ENCODE results near the gene SCRN1. TPM values are rescaled to one million over a fixed set of nuclear protein-coding genes. Genes with fewer than 3 reads are reported as not detected.

Gene SCRN1, protein sequence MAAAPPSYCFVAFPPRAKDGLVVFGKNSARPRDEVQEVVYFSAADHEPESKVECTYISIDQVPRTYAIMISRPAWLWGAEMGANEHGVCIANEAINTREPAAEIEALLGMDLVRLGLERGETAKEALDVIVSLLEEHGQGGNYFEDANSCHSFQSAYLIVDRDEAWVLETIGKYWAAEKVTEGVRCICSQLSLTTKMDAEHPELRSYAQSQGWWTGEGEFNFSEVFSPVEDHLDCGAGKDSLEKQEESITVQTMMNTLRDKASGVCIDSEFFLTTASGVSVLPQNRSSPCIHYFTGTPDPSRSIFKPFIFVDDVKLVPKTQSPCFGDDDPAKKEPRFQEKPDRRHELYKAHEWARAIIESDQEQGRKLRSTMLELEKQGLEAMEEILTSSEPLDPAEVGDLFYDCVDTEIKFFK
- total RNA-seq (10 to 100 TPM; 28.7 to 30.9 (median 29.4) TPM), polyA plus RNA-seq (10.1 TPM)
- long read RNA-seq, donor 1, full-length matches to known transcripts, result 46 of 64 reads
- long read RNA-seq, donor 1, partial matches to known transcripts, result 0 of 64 reads
- long read RNA-seq, donor 1, other reads (novel, unspliced or antisense), result 18 of 64 reads
- long read RNA-seq, donor 2, full-length matches to known transcripts, result 26 of 34 reads
- long read RNA-seq, donor 2, partial matches to known transcripts, result 1 of 34 reads
- long read RNA-seq, donor 2, other reads (novel, unspliced or antisense), result 7 of 34 reads
- long read RNA-seq, donor 3, full-length matches to known transcripts, result 101 of 156 reads
- long read RNA-seq, donor 3, partial matches to known transcripts, result 5 of 156 reads
- long read RNA-seq, donor 3, other reads (novel, unspliced or antisense), result 50 of 156 reads
- long read RNA-seq, donor 4, full-length matches to known transcripts, result 28 of 38 reads
- long read RNA-seq, donor 4, partial matches to known transcripts, result 0 of 38 reads
- long read RNA-seq, donor 4, other reads (novel, unspliced or antisense), result 10 of 38 reads

GRCh38 chr7:29989257-29989995 is at the start of gene SCRN1:
Gene SCRN1, minus strand, starts transcription at chr7:29989801. Its CDS starts 20,734 bp downstream, at chr7:29969067.
- under 1% methylated on average over 78 of the region's 79 CpGs for WGBS
- Histone ChIP-seq H3K27me3 (ENCODE audit: control insufficient read depth, insufficient read depth) (no peaks in the 10 kb centered on the region), H3K9me3 (ENCODE audit: control insufficient read depth, low read length) (no peaks in the 10 kb centered on the region), H3K4me3 (ENCODE audit: low read length) (peak within 1 kb of the TSS; percentile 71), H3K4me1 (ENCODE audit: control insufficient read depth, insufficient read depth, low read length) (peaks cover 2% of the 10 kb centered on the region), H3K27ac (ENCODE audit: low read length) (peak within 1 kb of the TSS; percentile 49)
- intact Hi-C loops (cut with DNase I), result no loop called here
- DNase-seq (peak; percentile 45 to 83 (median 83)), ATAC-seq (peak; percentile 75 to 76)

DNA sequence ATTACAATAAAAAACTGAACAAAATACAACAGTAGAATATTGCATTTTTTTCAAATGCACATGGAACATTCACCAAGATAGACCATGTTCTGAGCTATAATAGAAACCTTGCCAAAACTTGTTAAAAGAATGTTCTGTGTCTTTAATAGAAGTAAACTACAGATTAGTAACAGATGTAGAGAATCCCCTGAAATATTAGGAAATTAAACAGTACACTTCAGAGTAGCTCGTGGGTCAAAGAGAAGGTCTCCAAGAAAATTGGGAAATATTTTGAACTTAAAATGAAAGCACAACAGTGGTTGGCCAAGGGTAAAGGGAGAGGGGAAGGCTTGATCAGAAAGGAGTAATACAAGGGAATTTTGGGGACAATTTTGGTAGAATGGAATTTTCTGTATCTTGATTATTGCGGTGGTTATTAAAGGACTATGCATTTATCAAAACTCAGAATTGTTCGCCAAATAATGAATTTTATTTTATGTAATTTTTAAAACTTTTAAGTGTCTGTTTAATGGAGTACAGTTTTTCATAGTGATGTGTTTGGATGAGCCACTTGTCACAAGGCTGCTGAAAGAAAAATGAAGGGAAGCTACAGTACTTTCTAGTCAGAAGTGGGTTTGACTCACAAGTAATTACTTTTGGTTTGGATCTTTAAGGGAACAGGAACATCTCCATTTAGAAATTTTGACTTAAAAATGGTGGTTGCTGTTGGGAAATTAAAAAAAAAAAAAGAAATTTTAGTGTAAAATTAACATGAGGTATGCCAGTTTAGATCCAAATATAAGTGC is 48.8 kb upstream of the SCRN1 start:
- no peaks in the 10 kb centered on the region for H3K4me1 ChIP-seq (ENCODE audit: control insufficient read depth, insufficient read depth, low read length)
- DNase-seq (no peak), ATAC-seq (peak; percentile 32 to 75)
- H3K27ac ChIP-seq (ENCODE audit: low read length), result no peak overlapping the region
- no peaks in the 10 kb centered on the region for H3K9me3 ChIP-seq (ENCODE audit: control insufficient read depth, low read length)
- intact Hi-C loops (cut with DNase I), result no loop called here
- no peaks in the 10 kb centered on the region for H3K27me3 ChIP-seq (ENCODE audit: control insufficient read depth, insufficient read depth)
- WGBS, result 77% methylated on average over 3 of the region's 3 CpGs
- no peak overlapping the region for H3K4me3 ChIP-seq (ENCODE audit: low read length)

DNA sequence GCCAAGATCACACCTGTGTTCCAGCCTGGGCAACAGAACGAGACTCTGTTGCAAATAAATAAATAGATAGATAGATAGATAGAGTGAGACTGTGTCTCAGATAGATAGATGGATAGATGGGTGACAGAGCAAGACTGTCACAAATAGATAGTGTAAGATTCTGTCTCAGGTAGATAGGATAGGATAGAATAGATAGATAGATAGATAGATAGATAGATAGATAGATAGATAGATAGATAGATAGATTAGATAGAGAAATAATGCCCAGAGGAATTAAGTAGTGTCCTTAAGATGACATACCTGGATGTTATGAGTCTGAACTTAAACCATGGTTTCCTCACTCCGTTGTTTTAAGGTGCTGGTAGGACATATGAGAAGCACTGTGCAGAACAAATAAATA is 46.6 kb upstream of the SCRN1 start:
- 96% methylated on average over 2 of the region's 2 CpGs for WGBS
- no peaks in the 10 kb centered on the region for H3K4me1 ChIP-seq (ENCODE audit: control insufficient read depth, insufficient read depth, low read length)
- H3K4me3 ChIP-seq (ENCODE audit: low read length), result no peak overlapping the region
- H3K27me3 ChIP-seq (ENCODE audit: control insufficient read depth, insufficient read depth), result no peaks in the 10 kb centered on the region
- intact Hi-C loops (cut with DNase I), result no loop called here
- H3K27ac ChIP-seq (ENCODE audit: low read length), result no peak overlapping the region
- DNase-seq, result no peak
- no peaks in the 10 kb centered on the region for H3K9me3 ChIP-seq (ENCODE audit: control insufficient read depth, low read length)
- no peak for ATAC-seq

DNA sequence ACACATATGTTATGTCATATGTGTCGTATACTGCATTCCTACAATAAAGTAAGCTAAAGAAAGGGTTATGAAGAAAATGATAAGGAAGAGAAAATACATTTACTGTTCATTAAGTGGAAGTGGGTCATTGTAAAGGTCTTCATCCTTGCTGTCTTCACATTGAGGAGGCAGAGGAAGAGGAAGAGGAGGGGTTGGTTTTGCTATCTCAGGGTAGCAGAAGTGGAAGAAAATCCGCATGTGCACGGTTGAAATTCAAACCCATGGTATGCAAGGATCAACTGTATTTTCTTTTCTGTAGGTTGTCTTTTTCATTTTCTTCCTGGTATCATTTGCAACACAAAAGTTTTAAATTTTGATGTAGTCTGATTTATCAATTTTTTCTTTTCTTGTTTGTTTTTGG is 44.9 kb upstream of the SCRN1 start:
- WGBS, result 87% methylated on average over 3 of the region's 3 CpGs
- intact Hi-C loops (cut with DNase I), result no loop called here
- H3K27me3 ChIP-seq (ENCODE audit: control insufficient read depth, insufficient read depth), result no peaks in the 10 kb centered on the region
- ATAC-seq, result no peak
- H3K4me3 ChIP-seq (ENCODE audit: low read length), result no peak overlapping the region
- H3K27ac ChIP-seq (ENCODE audit: low read length), result no peak overlapping the region
- DNase-seq, result no peak
- H3K4me1 ChIP-seq (ENCODE audit: control insufficient read depth, insufficient read depth, low read length), result no peaks in the 10 kb centered on the region
- H3K9me3 ChIP-seq (ENCODE audit: control insufficient read depth, low read length), result no peaks in the 10 kb centered on the region

GRCh38 chr7:30032310-30033125 is 42.9 kb upstream of the SCRN1 start:
- Histone ChIP-seq H3K9me3 (ENCODE audit: control insufficient read depth, low read length) (no peaks in the 10 kb centered on the region), H3K27me3 (ENCODE audit: control insufficient read depth, insufficient read depth) (no peaks in the 10 kb centered on the region), H3K4me1 (ENCODE audit: control insufficient read depth, insufficient read depth, low read length) (no peaks in the 10 kb centered on the region), H3K27ac (ENCODE audit: low read length) (no peak overlapping the region), H3K4me3 (ENCODE audit: low read length) (no peak overlapping the region)
- ATAC-seq (no peak), DNase-seq (no peak)
- intact Hi-C loops (cut with DNase I), result no loop called here
- WGBS, result 50% methylated on average over 4 of the region's 4 CpGs

GRCh38 chr7:30029696-30030095 is 40.1 kb upstream of the SCRN1 start:
- Histone ChIP-seq H3K9me3 (ENCODE audit: control insufficient read depth, low read length) (no peaks in the 10 kb centered on the region), H3K4me1 (ENCODE audit: control insufficient read depth, insufficient read depth, low read length) (no peaks in the 10 kb centered on the region), H3K27me3 (ENCODE audit: control insufficient read depth, insufficient read depth) (no peaks in the 10 kb centered on the region), H3K4me3 (ENCODE audit: low read length) (peak overlapping the region; percentile 96), H3K27ac (ENCODE audit: low read length) (no peak overlapping the region)
- intact Hi-C loops (cut with DNase I), result no loop called here
- DNase-seq (no peak), ATAC-seq (no peak)
- WGBS, result 26% methylated on average over 6 of the region's 6 CpGs

DNA sequence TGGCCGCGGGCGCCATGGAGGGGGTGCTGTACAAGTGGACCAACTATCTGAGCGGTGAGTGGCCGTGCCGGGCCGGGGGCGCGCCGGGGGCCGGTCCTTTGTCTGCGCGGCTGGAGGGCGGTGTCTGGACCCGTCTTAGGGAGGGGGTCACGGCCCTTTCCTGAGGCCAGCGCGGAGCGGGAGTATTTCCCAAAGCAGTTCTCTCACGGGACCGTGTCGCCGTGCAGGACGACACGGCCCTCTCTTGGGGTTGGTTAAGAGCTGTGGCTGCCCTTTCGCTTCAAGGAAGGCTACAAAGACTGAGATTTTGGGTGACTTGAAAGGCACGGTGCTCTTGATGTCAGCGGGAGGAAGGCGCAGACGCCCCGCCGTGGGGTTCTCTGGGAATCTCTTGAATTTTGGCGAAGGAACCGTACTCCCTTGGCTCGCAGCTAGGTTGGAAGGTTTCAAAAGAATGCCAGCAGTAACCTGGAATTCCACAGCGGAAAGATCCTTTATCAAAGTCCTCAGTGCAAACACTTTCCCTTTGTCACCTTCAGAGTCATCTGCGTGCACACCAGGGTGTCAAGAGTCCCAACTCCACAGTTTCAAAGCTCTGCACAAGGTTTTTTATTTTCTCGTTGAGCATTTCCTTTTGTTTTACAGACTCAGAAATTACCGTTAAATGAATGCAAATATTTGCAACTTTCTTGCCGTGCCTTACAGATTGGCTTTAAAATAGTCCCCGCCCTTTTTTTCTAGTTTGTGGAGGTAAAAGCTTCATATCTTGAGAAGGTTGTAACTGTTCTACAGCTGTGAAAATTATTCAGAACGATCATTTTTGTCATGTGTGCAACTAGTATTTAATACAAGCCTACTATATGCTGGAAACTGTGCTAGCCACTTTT is 39.4 kb upstream of the SCRN1 start:
- intact Hi-C loops (cut with DNase I), result no loop called here
- ATAC-seq, result peak in 1 of 2 donors; percentile 50

DNA sequence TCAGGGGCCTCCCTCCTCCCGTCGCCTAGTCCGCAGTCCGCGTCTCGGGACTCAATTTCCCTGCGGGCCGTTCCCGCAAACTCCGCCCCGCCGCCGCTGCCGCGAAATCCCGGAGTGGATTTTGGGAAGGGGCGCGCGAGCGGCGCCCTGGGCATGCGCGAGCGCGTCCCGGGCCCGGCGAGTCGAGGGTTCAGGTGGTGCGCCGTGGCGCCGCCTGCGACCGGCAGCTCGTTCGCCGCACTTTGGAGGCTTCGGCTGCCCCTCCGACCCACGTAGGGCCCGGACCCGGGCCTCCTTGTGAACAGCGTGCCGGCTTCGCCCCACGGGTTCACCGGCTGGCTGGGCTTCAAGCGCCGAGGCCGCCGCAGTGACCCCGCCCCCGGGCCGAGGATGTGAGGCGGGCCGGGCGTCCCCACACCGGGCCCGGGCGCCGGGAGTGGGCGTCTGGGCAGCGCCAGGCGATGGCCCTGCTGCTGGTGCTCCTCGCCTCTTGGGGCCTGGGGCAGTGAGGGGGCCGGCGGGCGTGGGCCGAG is 38.7 kb upstream of the SCRN1 start, which contains the start of gene PLEKHA8:
PLEKHA8 (plus strand) TSS at position 197 of the 533 bp plus-strand sequence. CDS start 351 bp downstream, outside the sequence.
- Histone ChIP-seq H3K4me1 (ENCODE audit: control insufficient read depth, insufficient read depth, low read length) (no peaks in the 10 kb centered on the region), H3K9me3 (ENCODE audit: control insufficient read depth, low read length) (no peaks in the 10 kb centered on the region)
- intact Hi-C loops (cut with DNase I), result no loop called here

More for the DNA sequence above, 39.4 kb upstream of the SCRN1 start:
- H3K9me3 ChIP-seq (ENCODE audit: control insufficient read depth, low read length), result no peaks in the 10 kb centered on the region
- peak in 2 of 3 donors; percentile 61 to 84 for DNase-seq
- H3K27ac ChIP-seq (ENCODE audit: low read length), result peak overlapping the region; percentile 82
- under 1% methylated on average over 42 of the region's 42 CpGs for whole genome bisulfite sequencing
- H3K27me3 ChIP-seq (ENCODE audit: control insufficient read depth, insufficient read depth), result no peaks in the 10 kb centered on the region
- peak overlapping the region; percentile 96 for H3K4me3 ChIP-seq (ENCODE audit: low read length)
- H3K4me1 ChIP-seq (ENCODE audit: control insufficient read depth, insufficient read depth, low read length), result no peaks in the 10 kb centered on the region

More for the DNA sequence above, 38.7 kb upstream of the SCRN1 start, which contains the start of gene PLEKHA8:
- no peaks in the 10 kb centered on the region for H3K27me3 ChIP-seq (ENCODE audit: control insufficient read depth, insufficient read depth)
- peak within 1 kb of the TSS; percentile 96 for H3K4me3 ChIP-seq (ENCODE audit: low read length)
- WGBS, result under 1% methylated on average over 70 of the region's 70 CpGs
- H3K27ac ChIP-seq (ENCODE audit: low read length), result peak within 1 kb of the TSS; percentile 82
- DNase-seq (peak; percentile 85 to 96 (median 94)), ATAC-seq (peak; percentile 81 to 83)

Data from right cardiac atrium (tissue), 5 donors.